Activated CD8-positive, alpha-beta memory T cell treated with anti-CD3 and anti-CD28 coated beads for 48 hours (primary cell): Measurements from ENCODE around the gene ALDH3A1.
A peak's percentile ranks its signal among the peaks of the same experiment; 100 is the strongest.
"Not testable (repeated sequence)": the region's sequence is repeated elsewhere in the genome, so short reads cannot be mapped to it uniquely, and the experiment has no call there.

ENCODE experiments used
- DNase-seq, 3 experiments: peaks; one replicate each; pipeline ENCODE4 v3.0.0-alpha.2; 2020; ENCODE audit warnings: low read depth in 2 of 3, low spot score in 2 of 3

ALDH3A1 gene

GRCh38 chr17:19747829-19748806, at the start of gene ALDH3A1:
Gene ALDH3A1 (minus strand): TSS chr17:19748298. CDS start chr17:19745129, 3,169 bp downstream.
- no peak for DNase-seq

- no peak for DNase-seq
Measured at GRCh38 chr17:19796457-19796856, 48.4 kb upstream of the ALDH3A1 start.

GRCh38 chr17:19791918-19792550, 43.9 kb upstream of the ALDH3A1 start:
- DNase-seq = no peak

- DNase-seq = no peak
Measured at GRCh38 chr17:19787733-19788357, 39.7 kb upstream of the ALDH3A1 start.

GRCh38 chr17:19785854-19786253, 37.8 kb upstream of the ALDH3A1 start:
- no peak for DNase-seq

DNA sequence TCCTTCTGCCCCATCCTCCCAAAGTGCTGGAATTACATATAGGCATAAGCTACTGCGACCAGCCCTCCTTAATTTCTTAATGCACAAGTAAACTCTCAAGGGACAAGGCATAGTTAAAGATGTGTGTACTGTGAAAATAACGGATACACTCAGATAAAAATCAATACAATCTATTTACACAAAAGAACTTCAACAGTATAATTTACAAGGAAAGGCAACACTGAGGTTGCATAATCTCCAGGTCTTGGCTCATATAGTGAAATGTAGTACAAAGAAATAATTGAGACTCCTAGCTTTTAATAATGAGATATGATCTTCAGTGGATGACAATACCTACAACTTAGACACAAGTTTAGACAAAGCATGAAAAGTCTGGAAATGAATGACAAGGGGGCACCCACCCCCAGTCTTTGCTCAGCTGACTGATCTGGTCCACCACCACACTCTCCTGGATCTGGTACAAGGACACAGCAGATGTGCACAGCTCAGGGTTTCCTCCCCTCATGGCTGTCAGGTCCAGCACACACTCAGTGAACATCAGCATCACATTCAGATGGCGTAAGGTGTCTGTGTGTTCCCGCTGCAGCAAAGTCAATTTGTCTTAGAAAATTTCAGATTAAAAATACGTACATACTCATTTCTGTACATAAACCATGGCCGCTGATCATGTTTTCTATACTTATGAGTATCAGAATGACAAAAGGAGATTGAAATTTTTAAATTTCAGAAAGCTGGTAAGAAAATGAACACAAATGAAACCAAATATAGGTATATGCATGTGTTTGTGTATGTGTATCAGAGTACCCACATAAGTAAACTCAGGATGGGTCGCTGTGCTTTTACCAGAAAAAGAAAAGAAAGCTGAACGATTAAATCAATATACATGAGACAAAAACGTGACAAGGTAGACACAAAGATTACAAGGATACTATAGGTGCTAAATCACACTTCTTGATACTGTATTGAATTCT, 33.7 kb upstream of the ALDH3A1 start:
- no peak for DNase-seq

GRCh38 chr17:19780846-19781245, 32.7 kb upstream of the ALDH3A1 start:
- no peak for DNase-seq

GRCh38 chr17:19773534-19773933, 25.4 kb upstream of the ALDH3A1 start:
- no peak for DNase-seq

GRCh38 chr17:19771971-19772630, 24.0 kb upstream of the ALDH3A1 start:
- no peak for DNase-seq

DNA sequence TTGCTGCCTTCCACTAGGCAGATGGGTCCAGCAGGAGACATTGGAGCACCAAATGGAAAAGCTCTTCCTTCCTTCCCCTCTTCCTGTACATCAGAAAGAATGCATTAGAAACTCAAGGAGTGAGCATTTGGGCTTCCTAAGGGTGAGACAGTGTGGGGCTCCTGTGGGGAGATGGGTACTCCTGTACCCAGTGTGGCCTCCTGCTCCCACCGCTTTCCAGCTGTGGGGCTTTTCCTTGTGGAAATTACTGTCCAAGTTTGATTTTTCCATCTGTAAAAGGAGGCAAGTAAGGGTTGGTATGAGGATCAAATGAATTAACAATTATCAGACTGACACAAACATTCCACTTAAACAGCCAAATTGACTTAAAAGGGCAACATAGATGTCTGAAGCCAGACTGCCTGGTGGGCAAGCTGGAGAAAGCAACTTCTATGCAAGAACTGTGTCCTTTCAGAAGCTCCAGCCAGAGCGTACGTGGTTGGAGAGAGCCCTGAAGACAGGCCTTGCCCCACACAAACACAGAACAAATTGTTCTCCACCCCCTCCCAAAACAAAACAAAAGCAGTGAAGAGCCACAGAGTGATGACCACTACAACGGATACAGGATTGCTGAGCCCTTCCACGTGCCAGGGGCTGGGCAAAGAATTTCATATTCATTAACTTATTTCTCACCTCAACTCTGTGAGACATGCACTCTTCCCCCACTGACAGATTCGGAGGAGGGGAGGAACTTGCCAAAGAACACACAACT, 23.1 kb upstream of the ALDH3A1 start:
- no peak for DNase-seq

DNA sequence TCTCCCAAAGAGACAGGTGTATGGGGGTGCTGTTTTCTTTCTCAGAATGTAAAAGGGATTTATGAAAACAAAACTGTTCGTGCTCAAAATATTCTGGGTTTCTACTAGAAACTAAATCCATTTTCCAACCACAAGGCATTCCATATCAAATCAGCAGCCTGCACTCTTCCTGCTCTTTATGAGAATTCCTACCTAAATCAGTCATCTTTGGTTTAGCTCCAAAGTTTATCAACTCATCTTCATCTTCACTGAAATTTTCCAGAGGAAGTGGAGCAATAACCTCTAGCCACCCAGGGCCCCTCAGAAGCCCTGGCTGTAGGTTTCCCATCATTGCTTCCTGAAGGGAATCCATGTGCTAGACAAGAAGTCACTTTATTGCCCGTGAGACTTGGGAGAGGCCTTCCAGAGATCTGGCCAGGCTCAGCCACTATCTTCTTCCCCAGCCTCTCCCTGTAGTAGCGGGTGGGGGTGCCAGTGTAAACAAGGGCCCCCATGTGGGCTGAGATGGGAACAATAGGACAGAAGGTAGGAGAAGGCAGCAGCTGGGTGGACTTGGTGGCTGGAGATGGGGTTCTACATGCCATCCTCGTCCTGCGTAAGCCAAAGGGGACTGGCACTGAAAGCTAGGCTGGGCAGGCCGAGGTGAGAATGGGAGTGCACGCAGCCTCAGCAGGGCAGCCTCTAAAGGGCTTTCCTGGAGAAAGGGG, 22.0 kb upstream of the ALDH3A1 start:
- DNase-seq = no peak

GRCh38 chr17:19768046-19768782, 20.1 kb upstream of the ALDH3A1 start:
- DNase-seq = no peak

DNA sequence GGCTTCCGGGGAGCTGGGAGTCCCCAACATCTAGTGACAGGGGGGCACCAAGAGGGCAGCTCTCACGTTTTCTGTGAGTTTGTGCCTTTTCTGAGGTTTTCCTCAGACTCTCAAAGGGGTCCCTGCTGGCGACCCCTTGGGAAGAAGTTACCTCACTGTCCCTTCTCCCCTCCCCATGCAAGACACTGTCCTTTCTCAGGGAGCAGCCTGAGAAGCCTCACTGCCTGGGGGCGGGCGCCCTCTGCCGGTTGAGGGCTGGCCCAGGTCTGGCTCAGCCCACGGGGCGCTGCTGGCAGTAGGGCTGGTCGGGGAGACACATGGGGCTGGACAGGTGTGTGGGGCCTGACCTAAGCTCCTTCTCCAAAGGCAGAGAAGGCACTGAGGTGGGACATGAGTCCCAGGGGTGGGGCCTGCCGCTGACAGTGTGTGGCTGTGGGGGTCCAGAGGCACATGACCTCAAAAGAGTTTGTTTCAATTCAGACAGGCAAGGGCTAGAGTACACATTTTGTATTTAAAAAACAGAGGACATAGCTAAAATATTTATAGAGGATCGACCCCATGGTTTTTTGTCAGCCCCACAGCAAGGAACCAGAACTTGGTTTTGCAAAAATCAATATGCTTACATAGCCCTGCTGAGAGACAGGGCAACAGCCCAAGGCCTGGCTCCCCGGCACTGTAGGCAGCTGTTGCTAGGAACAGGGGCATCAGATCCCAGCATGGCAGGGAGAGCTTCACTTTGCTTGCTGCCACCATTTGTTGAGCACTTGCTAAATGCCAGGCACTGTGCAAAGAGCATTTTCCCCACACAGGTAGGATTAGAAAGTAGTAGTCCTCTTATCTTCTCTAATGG, 18.5 kb upstream of the ALDH3A1 start:
- DNase-seq = peak; percentile 38 to 69 (median 65)

GRCh38 chr17:19766016-19766415, 17.9 kb upstream of the ALDH3A1 start:
- no peak for DNase-seq

DNA sequence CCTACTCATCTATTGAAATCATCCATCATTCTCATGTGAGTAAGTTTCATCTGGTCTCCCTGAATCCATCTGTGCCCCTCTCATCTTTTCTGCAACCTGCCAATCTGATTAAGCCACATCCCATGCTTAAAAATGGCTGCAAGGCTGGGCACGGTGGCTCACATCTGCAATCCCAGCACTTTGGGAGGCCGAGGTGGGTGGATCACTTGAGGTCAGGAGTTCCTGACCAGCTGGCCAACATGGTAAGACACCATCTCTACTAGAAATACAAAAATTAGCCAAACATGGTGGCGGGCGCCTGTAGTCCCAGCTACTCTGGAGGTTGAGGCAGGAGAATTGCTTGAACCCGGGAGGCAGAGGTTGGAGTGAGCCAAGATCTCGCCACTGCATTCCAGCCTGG, 15.9 kb upstream of the ALDH3A1 start:
- DNase-seq = not testable (repeated sequence)

GRCh38 chr17:19763416-19763815, 15.3 kb upstream of the ALDH3A1 start:
- no peak for DNase-seq

DNA sequence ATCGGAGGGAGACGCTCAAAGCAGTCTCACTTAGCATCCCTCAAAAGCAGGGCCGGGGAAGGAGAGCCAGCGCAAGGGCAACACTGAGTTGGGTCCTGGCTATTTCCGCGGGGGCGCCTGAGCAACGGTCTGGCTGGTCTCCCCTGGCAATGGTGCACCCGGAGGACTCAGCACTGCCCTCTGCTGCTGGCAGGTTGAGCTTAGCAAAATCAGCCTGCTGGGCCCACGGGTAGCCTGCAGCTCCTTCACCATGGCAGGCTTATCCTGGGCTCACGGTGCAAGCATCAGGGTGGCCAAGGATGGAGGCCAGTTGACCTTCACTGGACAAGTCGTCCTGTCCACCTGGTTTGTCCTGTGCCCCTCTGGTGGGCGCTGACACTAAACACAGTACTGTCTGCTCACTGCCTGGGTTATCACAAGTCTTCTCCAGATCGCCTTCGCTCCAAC, 14.4 kb upstream of the ALDH3A1 start:
- DNase-seq = peak in 1 of 3 experiments; percentile 40
